Measurements from ENCODE around the gene ZNF33B.
"Not testable (repeated sequence)": the region's sequence is repeated elsewhere in the genome, so short reads cannot be mapped to it uniquely, and the experiment has no call there.

ZNF33B gene

DNA sequence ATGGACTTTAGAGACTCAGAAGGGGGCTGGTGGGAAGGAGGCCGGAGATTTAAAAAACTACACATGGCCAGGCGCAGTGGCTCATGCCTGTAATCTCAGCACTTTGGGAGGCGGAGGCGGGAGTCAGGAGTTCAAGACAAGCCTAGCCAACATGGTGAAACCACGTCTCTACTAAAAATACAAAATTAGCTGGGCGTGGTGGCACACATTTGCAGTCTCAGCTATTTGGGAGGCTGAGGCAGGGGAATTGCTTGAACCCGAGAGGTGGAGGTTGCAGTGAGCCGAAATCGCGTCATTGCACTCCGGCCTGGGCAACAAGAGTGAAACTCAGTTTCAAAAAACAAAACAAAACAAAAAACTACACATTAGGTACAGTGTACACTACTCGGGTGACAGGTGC lies 84.8 kb downstream of the ZNF33B start:
- H3K4me3 Mint-ChIP-seq: peak overlapping the region; percentile 99 to 100
- not testable (repeated sequence) for H3K9me3 Mint-ChIP-seq, DNase-seq, H3K27me3 Mint-ChIP-seq, ATAC-seq
- peaks cover 30% of the 10 kb centered on the region for H3K4me1 Mint-ChIP-seq
- H3K27ac Mint-ChIP-seq: peak overlapping the region in 1 of 2 donors; percentile 53

DNA sequence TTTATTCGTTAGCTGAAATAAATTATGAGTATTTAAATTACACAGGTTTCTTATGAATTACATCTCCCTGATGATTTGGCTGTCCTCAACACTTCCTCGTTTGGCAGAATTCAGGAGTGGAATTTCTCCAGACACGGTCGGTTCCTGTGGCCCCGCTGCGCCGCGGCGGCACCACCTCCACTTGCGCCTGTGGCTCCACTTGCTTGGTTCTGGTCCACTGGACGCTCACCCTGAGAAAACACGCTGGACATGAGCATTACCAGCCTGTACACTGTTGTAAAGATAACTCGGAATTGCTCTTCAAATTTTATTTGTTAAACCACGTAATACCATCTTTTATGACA lies 85.3 kb downstream of the ZNF33B start:
- Mint-ChIP-seq H3K27me3 (no peaks in the 10 kb centered on the region), H3K4me1 (peaks cover 32% of the 10 kb centered on the region), H3K9me3 (peaks cover 0 to 6% of the 10 kb centered on the region in 2 donors), H3K27ac (peak overlapping the region; percentile 53 to 55), H3K4me3 (peak overlapping the region; percentile 99 to 100)
- no peak for DNase-seq
- no peak for ATAC-seq

DNA sequence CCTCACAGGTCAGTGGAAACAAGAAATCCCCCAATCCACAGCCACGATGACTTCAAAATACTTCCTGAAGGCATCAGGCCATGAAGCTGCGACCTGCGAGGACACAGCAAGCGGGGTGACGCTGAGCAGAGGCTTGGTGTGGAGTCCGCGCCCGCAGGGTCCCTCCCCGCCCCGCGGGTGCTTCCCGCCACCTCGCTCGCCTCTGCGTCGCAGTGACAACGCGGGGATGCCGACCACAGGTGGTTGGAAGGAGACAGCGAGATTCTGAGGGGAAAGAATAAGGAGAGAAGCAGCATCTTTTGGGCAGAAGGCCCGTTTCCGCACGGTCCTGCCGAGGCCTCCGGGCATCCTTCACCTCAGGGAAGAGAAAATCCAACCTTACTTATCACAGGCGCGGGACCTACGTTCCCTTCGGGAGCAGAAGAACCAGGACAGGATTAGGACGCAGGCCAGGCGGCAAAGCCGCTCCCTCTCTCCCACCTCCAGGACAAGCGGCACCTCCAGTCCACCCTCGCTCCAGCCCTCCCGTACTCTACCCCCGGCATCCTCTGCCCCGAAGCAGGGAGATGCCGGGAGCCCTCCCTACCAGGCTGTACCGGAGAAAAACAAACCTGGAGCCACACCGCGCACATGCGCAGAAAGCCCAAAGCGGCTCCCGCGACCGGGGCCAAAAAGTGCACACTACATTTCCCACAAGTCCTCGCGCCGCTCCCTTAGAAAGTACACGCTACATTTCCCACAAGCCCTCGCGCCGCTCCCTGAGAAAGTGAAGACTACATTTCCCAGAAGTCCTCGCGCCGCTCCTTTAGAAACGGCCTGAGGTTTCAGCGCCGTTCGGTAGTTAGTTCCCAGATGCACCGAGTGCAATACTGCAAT lies 85.9 kb downstream of the ZNF33B start:
- ATAC-seq (peak; percentile 91), DNase-seq (peak; percentile 89 to 94)
- H3K9me3 Mint-ChIP-seq: peaks cover 5 to 8% of the 10 kb centered on the region in 2 donors
- peak overlapping the region; percentile 99 to 100 for H3K4me3 Mint-ChIP-seq
- peak overlapping the region; percentile 97 to 99 for H3K27ac Mint-ChIP-seq
- H3K4me1 Mint-ChIP-seq: peaks cover 38% of the 10 kb centered on the region
- no peaks in the 10 kb centered on the region for H3K27me3 Mint-ChIP-seq

DNA sequence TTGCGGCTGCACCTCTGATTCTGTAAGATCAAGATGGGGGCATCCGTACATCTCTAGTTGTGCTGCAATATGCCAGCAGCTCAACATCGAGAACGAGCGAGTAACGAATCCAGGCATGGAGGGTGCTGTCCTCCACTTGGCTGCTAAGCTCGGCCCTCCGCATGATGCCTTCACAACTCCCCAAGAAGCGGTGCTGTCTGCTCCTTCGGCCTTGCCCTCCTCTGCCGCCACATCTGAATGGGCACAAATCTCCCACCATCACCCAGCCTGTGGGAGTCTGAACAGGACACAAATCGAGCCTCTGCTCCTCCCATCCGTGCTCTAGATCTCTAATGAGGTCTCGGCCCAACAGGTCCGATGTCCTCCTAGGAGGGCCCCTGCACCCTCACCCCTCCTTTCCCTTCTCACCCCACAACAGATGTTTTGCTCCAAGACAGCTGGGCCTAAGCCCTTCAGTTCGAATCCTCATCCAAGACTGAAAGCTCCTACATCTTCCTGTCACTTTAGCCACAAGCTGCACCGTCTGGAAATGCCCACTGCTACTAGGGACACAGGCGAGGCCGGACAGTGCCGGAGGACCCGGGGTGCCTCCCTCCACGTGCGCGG lies 86.7 kb downstream of the ZNF33B start:
- DNase-seq (peak in 1 of 2 donors; percentile 1), ATAC-seq (no peak)
- no peaks in the 10 kb centered on the region for H3K27me3 Mint-ChIP-seq
- peaks cover 41% of the 10 kb centered on the region for H3K4me1 Mint-ChIP-seq
- H3K4me3 Mint-ChIP-seq: peak overlapping the region; percentile 99 to 100
- peaks cover 10 to 13% of the 10 kb centered on the region in 2 donors for H3K9me3 Mint-ChIP-seq
- peak overlapping the region; percentile 97 to 99 for H3K27ac Mint-ChIP-seq

DNA sequence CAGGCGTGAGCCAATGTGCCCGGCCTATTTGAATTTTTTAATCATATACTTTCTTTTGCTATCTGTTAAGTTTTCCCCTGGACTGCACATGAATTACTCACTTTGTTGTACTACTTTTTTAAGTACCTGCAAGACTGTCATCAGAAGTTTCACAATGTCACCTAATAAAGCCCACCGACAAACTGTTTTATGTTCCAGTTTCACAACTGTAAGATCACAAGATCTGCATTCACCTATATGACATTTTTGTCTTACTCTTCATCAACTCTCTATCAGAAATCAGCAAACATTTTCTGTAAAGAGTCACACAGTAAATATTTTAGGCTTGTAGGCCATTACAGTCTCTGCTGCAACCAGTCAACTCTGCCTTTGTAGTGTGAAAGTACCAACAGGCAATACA lies 88.5 kb downstream of the ZNF33B start:
- H3K9me3 Mint-ChIP-seq: peaks cover 13 to 25% of the 10 kb centered on the region in 2 donors
- no peak for ATAC-seq
- peaks cover 41% of the 10 kb centered on the region for H3K4me1 Mint-ChIP-seq
- no peak for DNase-seq
- no peaks in the 10 kb centered on the region for H3K27me3 Mint-ChIP-seq
- H3K27ac Mint-ChIP-seq: no peak overlapping the region
- no peak overlapping the region for H3K4me3 Mint-ChIP-seq

- Mint-ChIP-seq H3K9me3 (peaks cover 20 to 40% of the 10 kb centered on the region in 2 donors), H3K4me3 (no peak overlapping the region), H3K27me3 (no peaks in the 10 kb centered on the region), H3K4me1 (peaks cover 37% of the 10 kb centered on the region), H3K27ac (no peak overlapping the region)
- DNase-seq: no peak
- ATAC-seq: no peak
Observed at GRCh38 chr10:42548254-42548653, 90.1 kb downstream of the ZNF33B start.

GRCh38 chr10:42544945-42545344 lies 93.4 kb downstream of the ZNF33B start:
- Mint-ChIP-seq H3K27ac (no peak overlapping the region), H3K4me1 (peaks cover 14% of the 10 kb centered on the region), H3K4me3 (no peak overlapping the region), H3K9me3 (peaks cover 25 to 50% of the 10 kb centered on the region in 2 donors), H3K27me3 (no peaks in the 10 kb centered on the region)
- DNase-seq: no peak
- ATAC-seq: no peak

DNA sequence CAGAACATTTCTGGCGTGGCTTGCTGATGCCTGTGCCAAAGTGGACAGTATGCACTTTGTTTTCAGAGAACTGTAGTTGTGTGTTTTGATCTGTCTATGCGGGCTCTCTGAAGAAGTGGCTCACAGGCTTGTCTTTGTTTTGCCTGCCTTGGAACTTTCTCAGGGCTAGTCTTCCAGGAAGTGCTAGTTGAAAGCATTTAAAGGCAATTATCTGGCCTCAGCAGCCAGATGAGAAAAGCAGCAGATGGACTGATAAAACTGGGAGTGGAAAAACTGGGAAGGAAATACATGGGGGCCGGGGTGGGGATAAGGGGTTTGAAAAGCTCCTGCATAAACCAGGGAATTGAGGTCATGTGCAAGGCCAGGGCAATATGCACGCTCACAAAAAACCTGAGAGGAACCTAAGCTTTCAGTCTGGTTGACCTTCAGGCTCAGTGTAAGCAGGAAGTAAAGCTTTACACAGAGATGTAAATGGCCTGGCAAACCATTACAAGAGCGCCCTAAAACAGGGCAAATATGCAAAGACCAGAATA lies 94.5 kb downstream of the ZNF33B start:
- Mint-ChIP-seq H3K4me1 (peaks cover 10% of the 10 kb centered on the region), H3K9me3 (peaks cover 22 to 51% of the 10 kb centered on the region in 2 donors), H3K27me3 (no peaks in the 10 kb centered on the region), H3K4me3 (no peak overlapping the region), H3K27ac (no peak overlapping the region)
- no peak for DNase-seq
- no peak for ATAC-seq
